NOMO-1 treated with DMSO at 0.1 percent for 48 hours (cell line): ENCODE measurements around the gene SRSF9.
"Not testable (repeated sequence)": the region's sequence is repeated elsewhere in the genome, so short reads cannot be mapped to it uniquely, and the experiment has no call there.

Source experiments
- DNase-seq: peaks from one replicate; lab custom pipeline; 2025; ENCODE audit not compliant: unreplicated experiment; lab: John Stamatoyannopoulos, UW

The SRSF9 gene

GRCh38 chr12:120453060-120453750 is 16.3 kb downstream of the SRSF9 start:
- no peak for DNase-seq

DNA sequence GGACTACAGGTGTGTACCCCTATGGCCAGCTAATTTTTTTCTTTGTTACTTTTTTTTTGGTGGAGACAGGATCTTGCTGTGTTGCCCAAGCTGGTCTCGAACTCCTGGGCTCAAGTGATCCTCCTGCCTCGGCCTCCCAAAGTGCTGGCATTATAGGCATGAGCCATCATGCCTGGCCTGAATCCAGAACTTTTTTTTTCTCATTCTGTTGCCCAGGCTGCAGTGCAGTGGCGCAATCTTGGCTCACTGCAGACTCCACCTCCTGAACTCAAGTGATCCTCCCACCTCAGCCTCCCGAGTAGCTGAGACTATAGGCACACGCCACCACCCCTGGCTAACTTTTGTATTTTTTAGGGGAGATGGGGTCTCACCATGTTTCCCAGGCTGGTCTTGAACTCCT is 17.0 kb downstream of the SRSF9 start:
- DNase-seq, result not testable (repeated sequence)

- DNase-seq, result no peak
Observed at GRCh38 chr12:120447992-120448391, 21.6 kb downstream of the SRSF9 start.

DNA sequence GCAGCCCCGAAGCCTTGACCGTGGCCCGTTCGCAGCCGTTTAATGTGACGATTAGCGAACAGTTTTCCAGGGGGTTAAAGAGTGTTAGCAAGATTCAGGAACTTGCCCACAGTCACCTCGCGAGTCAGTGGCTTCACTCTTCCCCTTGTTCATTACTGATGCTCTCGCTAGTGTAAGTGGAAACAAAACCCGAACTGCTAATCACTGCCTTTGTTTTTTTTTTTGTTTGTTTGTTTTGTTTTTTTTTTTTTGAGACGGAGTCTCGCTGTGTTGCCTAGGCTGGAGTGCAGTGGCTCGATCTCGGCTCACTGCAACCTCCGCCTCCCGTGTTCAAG is 22.7 kb downstream of the SRSF9 start:
- DNase-seq, result not testable (repeated sequence)

GRCh38 chr12:120445911-120446843 is 23.4 kb downstream of the SRSF9 start, which contains the start of the genes GATC and TRIAP1:
Gene GATC, plus strand, starts transcription at chr12:120446444. Its CDS starts 37 bp downstream, at chr12:120446481.
Gene TRIAP1, minus strand, starts transcription at chr12:120446384. Its CDS starts 12 bp downstream, at chr12:120446372.
- DNase-seq, result peak; percentile 74

GRCh38 chr12:120444676-120445075 is 24.9 kb downstream of the SRSF9 start:
- no peak for DNase-seq

- peak; percentile 69 for DNase-seq
Observed at GRCh38 chr12:120439646-120440247, 29.8 kb downstream of the SRSF9 start.

DNA sequence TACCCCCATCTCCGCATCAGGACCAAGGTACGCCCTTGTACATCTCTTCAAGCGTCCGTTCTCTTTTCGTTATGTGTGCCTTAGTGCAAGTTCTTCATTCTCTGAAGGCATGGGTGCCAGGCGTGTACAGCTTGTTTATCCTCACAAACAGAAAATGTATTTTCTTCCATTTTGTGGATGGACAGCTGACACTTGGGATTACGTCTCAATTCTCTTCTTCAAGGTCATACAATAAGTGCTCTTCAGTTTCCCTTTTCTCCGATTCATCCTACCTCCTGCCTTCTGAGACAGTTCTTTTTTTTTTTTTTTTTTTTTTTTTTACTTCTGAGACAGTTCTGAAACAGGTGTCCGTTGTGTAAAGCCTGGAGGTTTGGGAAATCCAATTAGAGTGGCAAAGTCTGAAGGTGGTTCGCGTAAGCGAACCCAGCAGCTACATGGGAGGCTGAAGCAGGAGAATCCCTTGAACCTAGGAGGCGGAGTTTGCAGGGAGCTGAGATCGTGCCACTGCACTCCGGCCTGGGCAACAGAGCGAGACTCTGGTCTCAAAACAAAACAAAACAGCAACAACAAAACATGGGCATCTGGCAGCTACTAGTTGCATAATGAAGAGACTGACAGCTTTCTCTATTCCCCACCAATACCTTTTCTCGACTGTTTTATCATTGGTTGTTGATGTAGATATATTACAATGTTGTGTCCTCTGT is 30.9 kb downstream of the SRSF9 start:
- DNase-seq, result no peak

DNA sequence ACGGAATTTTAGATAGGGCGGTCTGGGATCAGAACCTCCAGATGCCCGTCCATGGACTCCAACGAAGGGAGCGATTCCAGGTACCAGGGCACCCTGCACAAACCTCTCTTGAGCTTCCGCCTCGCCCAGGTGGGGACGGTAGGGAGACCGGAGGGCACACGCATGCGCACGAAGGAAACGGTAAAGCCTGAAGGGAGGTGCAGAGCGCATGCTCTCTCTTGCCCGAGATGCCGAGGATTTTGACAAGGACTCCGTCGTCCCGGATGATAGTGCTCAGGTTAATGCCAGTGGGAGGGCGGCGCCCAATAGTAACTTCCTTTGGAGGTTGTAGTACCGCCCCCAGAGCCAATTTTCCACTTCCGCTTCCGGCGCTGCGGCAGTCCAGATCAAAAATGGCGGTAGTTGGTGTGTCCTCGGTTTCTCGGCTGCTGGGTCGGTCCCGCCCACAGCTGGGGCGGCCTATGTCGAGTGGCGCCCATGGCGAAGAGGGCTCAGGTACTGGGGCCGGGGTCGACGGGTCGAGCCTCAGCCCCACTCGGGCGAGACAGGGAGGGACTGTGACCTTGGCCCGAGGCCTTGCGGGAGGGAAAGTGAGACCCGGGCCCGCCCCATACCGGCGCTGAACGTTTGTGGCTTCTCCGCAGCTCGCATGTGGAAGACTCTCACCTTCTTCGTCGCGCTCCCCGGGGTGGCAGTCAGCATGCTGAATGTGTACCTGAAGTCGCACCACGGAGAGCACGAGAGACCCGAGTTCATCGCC is 31.6 kb downstream of the SRSF9 start, which contains the start of gene COX6A1:
COX6A1 (plus strand) TSS at position 379 of the 760 bp plus-strand sequence; CDS start at position 393, 14 bp downstream.
- peak; percentile 99 for DNase-seq

DNA sequence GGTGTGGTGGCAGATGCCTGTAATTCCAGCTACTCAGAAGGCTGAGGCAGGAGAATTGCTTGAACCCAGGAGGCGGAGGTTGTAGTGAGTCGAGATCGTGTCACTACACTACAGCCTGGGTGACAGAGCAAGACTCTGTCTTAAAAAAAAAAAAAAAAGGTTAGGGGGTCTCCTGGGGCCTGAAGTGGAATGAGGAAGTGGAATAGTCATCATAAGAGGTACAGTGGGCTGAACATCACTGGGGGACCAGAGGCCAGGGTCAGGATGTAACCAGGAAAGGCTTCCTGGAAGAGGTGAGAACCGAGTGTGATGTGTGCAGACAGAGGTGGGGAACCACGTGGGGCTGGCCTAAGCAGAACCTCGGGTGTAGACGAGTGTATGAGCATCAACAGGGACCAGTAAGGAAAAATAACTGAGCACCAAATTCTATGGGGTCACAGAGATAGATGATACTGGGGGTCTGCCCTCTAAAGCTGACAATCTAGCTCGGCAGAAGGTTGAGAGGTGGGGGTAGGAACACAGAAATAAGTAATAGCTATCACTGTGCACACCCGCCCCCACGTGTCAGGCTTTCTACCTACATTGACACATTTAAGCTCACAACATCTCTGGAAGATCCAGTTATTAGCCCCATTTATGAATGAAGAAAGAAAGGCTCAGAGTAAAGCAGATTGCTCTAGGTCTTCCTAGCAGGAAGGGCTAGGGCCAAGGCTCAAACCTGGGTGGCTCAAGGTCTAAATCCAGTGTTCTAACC is 36.6 kb downstream of the SRSF9 start:
- DNase-seq, result no peak

DNA sequence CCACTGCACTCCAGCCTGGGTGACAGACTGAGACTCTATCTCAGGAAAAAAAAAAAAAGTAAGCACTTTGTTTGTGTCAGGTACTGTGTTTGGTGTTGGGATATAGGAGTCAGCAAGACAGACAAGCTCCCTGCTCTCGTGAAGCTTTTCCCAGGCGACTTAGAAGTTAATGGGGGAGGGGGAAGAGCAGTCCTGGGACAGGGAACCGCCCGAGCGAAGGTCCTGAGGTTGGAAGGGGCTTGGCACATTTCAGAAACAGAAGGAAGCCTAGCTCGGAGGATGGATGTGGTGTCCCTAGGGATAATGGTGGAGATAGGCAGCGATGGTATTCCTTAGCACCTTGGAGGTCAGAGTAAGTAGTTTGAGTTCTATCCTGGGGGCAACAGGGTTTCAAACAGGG is 40.2 kb downstream of the SRSF9 start:
- no peak for DNase-seq

GRCh38 chr12:120428597-120429229 is 40.8 kb downstream of the SRSF9 start:
- DNase-seq, result no peak

DNA sequence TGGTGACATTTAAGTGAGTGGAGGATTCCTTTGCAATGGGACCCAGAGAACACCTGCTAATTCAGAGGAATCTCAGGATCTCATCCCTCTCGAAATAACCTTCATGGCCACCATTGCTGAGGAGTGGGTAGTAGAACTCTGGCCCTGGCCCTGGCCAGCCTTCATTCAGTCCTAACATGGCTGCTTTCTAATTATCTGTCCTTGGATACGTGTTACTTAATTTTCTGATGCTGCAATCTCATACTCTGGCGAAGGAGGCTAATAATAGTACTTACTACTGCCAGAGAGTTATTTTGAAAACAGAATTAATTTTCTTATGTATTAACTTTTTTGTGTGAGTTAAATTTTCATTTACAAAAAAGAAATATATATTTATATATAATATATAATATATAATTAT is 43.8 kb downstream of the SRSF9 start:
- DNase-seq, result no peak

DNA sequence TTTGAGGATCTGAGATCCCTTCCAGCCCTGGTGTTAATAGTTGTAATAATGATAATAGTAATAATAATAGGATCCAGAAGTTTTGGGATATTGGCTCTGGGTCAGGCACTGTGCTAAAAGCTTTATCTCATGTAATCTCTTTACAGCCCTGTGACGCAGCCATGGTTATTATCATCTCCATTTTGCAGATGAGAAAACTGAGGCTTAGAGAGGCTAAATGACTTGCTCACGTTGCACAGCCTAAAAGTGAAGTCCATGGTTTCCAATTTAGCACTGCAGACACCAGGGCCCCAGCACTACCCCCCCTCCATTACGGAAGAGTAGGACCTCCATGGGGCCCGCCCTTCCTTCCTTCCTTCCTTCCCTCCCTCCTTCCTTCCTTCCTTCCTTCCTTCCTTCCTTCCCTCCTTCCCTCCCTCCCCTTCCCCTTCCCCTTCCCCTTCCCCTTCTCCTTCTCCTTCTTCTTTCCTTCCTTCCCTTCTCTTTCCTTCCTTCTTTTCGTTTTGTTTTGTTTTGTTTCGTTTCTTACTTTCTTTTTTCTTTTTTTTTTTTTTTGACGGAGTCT is 46.6 kb downstream of the SRSF9 start:
- no peak for DNase-seq

DNA sequence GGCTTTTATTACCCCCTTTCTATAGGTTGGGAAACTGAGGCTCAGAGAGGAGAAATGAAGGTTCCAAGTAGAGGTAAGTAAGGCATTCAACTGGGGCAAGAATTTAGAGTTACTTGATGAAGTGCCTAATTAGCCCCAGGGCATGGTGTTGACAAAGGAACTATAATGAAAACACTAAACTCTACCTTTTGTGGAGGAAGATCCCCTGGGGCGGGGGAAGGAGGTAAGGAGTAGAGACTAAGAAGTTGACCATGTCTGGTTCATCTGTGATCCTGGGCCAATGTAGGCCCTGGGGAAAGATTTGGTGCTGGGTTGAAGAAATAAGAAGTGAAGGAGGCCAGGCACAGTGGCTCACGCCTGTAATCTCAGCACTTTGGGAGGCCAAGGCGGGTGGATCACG is 47.8 kb downstream of the SRSF9 start:
- no peak for DNase-seq

DNA sequence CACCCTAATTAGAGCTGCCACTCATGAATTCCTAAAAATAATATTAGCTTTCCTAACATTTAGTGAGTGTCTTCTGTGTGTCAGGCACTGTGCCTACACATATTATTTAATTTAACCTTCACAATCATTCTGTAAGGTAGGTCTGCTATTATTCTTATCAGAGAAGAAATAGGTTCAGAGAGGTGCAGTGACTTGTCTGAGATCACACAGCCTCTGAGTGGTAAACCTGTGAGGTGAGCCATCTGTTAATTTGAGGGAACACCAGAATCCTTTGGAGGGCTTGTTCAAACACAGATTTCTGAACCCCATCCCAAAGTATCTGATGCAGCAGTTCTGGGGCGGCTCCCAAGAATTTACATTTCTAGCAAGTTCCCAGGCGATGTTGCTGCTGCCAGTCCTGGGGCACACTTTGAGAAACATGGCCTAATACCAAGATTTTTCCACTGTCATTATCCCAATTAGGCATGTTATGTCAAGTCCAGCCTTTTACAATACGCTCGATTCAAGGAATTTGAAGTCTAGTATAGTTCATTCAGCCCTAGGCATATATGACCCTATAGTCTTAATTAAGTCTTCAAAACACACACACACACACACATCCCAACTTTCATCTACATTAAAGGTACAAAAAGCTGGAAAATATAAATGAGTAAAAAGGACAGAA is 51.5 kb downstream of the SRSF9 start:
- DNase-seq, result no peak

GRCh38 chr12:120416490-120417216 is 52.9 kb downstream of the SRSF9 start:
- no peak for DNase-seq
